Measurements from ENCODE around the gene EMP2. TPM values are rescaled to one million over a fixed set of nuclear protein-coding genes. Genes with fewer than 3 reads are reported as not detected.

Gene EMP2
- total RNA-seq, 1 donor from 2014 or later, result 8.6 TPM

DNA sequence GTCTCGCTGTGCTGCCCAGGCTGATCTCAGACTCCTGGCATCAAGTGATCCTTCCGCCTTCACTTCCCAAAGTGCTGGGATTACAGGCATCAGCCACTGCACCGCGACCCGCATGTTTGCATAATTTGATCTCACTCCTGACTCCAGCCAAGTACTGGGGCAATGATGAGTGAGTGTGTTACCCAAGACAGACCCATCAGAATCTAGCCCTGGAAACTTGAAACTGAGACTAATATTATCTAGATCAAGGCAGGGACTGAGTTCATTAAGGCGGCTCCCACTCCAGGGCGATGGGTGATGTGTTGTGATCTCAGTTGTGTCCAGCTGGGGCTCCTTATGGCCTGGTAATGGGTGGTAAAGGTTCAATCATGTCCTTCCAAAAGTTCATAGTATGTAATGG, 53.4 kb downstream of the EMP2 start:
- TF ChIP-seq CTCF (IDR thresholded peaks at IDR 0.05; ENCODE audit: unreplicated experiment), result no peak
- Mint-ChIP-seq H3K9me3 (ENCODE audit: unreplicated experiment) (no peaks in the 10 kb centered on the region), H3K4me1 (ENCODE audit: unreplicated experiment) (no peaks in the 10 kb centered on the region)

GRCh38 chr16:10525214-10525825, 55.1 kb downstream of the EMP2 start:
- H3K9me3 Mint-ChIP-seq (ENCODE audit: unreplicated experiment), result no peaks in the 10 kb centered on the region
- peaks cover 1% of the 10 kb centered on the region for H3K27me3 Mint-ChIP-seq (ENCODE audit: unreplicated experiment)
- no peak overlapping the region for H3K27ac Mint-ChIP-seq (ENCODE audit: unreplicated experiment)
- H3K4me3 Mint-ChIP-seq (ENCODE audit: unreplicated experiment), result no peak overlapping the region
- H3K4me1 Mint-ChIP-seq (ENCODE audit: unreplicated experiment), result no peaks in the 10 kb centered on the region
- H3K36me3 Mint-ChIP-seq (ENCODE audit: low read depth, unreplicated experiment), result no peaks in the 10 kb centered on the region
- TF ChIP-seq CTCF (IDR thresholded peaks at IDR 0.05; ENCODE audit: unreplicated experiment), result no peak
- DNase-seq (ENCODE audit: low spot score), result no peak

More for the DNA sequence above, 53.4 kb downstream of the EMP2 start:
- H3K4me3 Mint-ChIP-seq (ENCODE audit: unreplicated experiment), result no peak overlapping the region
- peaks cover 1% of the 10 kb centered on the region for H3K27me3 Mint-ChIP-seq (ENCODE audit: unreplicated experiment)
- no peak overlapping the region for H3K27ac Mint-ChIP-seq (ENCODE audit: unreplicated experiment)
- DNase-seq (ENCODE audit: low spot score), result no peak
- H3K36me3 Mint-ChIP-seq (ENCODE audit: low read depth, unreplicated experiment), result no peaks in the 10 kb centered on the region

DNA sequence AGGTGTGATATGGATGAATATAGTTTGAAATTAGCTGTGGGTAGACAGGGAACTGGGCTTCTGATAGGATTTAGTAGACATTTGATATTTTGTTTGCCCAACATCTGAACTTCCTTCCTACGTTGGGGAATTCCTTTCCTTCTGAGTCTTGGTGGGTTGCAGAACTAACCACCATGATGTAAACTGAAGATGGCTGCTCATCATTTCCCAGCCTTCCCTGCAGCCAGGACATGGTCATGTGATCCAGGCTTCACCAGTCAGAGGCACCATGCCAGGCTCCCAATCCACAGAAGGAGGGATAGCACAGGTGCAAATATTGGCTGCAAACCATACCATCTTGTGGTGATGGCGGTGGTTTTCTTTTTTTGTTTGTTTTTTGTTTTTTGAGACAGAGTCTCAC, 57.4 kb downstream of the EMP2 start:
- no peak for TF ChIP-seq CTCF (IDR thresholded peaks at IDR 0.05; ENCODE audit: unreplicated experiment)
- no peaks in the 10 kb centered on the region for H3K4me1 Mint-ChIP-seq (ENCODE audit: unreplicated experiment)
- peaks cover 1% of the 10 kb centered on the region for H3K27me3 Mint-ChIP-seq (ENCODE audit: unreplicated experiment)
- no peaks in the 10 kb centered on the region for H3K9me3 Mint-ChIP-seq (ENCODE audit: unreplicated experiment)
- no peak for DNase-seq (ENCODE audit: low spot score)
- H3K27ac Mint-ChIP-seq (ENCODE audit: unreplicated experiment), result no peak overlapping the region
- H3K36me3 Mint-ChIP-seq (ENCODE audit: low read depth, unreplicated experiment), result no peaks in the 10 kb centered on the region
- H3K4me3 Mint-ChIP-seq (ENCODE audit: unreplicated experiment), result no peak overlapping the region

DNA sequence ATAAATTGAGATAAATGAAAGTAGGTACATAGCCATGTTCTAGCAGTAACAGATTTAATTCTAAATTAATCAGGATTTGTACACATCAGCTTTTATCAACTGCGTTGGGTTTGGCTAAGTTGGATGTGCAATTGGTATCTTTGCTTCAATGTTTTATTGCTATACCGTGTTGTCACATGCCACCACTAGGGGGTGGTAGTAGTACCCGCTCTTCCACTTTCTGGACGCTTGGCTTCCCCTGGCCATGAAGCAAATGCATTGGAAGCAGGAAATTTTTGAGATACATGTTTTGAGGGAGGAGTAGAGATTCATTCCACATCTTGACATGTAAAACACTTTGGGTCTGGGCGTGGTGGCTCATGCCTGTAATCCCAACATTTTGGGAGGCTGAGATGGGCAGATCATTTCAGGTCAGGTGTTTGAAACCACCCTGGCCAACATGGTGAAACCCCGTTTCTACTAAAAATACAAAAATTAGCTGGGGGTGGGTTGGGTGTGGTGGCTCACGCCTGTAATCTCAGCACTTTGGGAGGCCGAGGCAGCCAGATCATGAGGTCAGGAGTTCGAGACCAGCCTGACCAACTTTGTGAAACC, 58.6 kb downstream of the EMP2 start:
- TF ChIP-seq CTCF (IDR thresholded peaks at IDR 0.05; ENCODE audit: unreplicated experiment), result peak; percentile 92
- no peaks in the 10 kb centered on the region for H3K4me1 Mint-ChIP-seq (ENCODE audit: unreplicated experiment)
- H3K27me3 Mint-ChIP-seq (ENCODE audit: unreplicated experiment), result peaks cover 1% of the 10 kb centered on the region
- H3K4me3 Mint-ChIP-seq (ENCODE audit: unreplicated experiment), result no peak overlapping the region
- no peaks in the 10 kb centered on the region for H3K36me3 Mint-ChIP-seq (ENCODE audit: low read depth, unreplicated experiment)
- peak; percentile 62 for DNase-seq (ENCODE audit: low spot score)
- no peaks in the 10 kb centered on the region for H3K9me3 Mint-ChIP-seq (ENCODE audit: unreplicated experiment)
- H3K27ac Mint-ChIP-seq (ENCODE audit: unreplicated experiment), result no peak overlapping the region

GRCh38 chr16:10520869-10521578, 59.4 kb downstream of the EMP2 start:
- Mint-ChIP-seq H3K36me3 (ENCODE audit: low read depth, unreplicated experiment) (no peaks in the 10 kb centered on the region), H3K4me1 (ENCODE audit: unreplicated experiment) (no peaks in the 10 kb centered on the region), H3K27me3 (ENCODE audit: unreplicated experiment) (peaks cover 3% of the 10 kb centered on the region), H3K27ac (ENCODE audit: unreplicated experiment) (no peak overlapping the region), H3K9me3 (ENCODE audit: unreplicated experiment) (no peaks in the 10 kb centered on the region), H3K4me3 (ENCODE audit: unreplicated experiment) (no peak overlapping the region)
- no peak for TF ChIP-seq CTCF (IDR thresholded peaks at IDR 0.05; ENCODE audit: unreplicated experiment)
- DNase-seq (ENCODE audit: low spot score), result no peak

Data from endothelial cell (in vitro differentiated cells).